Measurements from ENCODE around the gene EPHB4. TPM values are rescaled to one million over a fixed set of nuclear protein-coding genes. Genes with fewer than 3 reads are reported as not detected.

EPHB4 gene
- total RNA-seq, 1 experiment from 2014 or later = 104 TPM

GRCh38 chr7:100873599-100874299 lies 46.4 kb upstream of the EPHB4 start:
- peak overlapping the region; percentile 99 for H3K9ac ChIP-seq (ENCODE audit: low read length)
- ChIA-PET CTCF (no interaction called here), POLR2A (ENCODE audit: unreplicated experiment) (no interaction called here)
- peaks cover 19% of the 10 kb centered on the region for H3K36me3 ChIP-seq (ENCODE audit: low read depth, low read length)
- ATAC-seq = no peak
- H2AFZ ChIP-seq (ENCODE audit: low read length) = no peak overlapping the region
- no TSS peak for BruUV-seq (replicated peaks)
- H3K27me3 ChIP-seq (ENCODE audit: low read length) = no peaks in the 10 kb centered on the region
- DNase-seq = no peak
- H4K20me1 ChIP-seq (ENCODE audit: low read length) = peaks cover 32% of the 10 kb centered on the region
- TF ChIP-seq EZH2phosphoT487 (IDR thresholded peaks at IDR 0.05; ENCODE audit: borderline replicate concordance, low read length) (no peak), EZH2 (IDR thresholded peaks at IDR 0.05; ENCODE audit: low read length, unreplicated experiment) (no peak)
- H3K4me3 ChIP-seq (ENCODE audit: low read length) = peak overlapping the region; percentile 78; the same call in 1 of the 2 replicates
- peak overlapping the region; percentile 76; the same call in 1 of the 2 replicates for H3K27ac ChIP-seq (ENCODE audit: low read length)
- H3K4me1 ChIP-seq (ENCODE audit: insufficient read depth, low read length) = peaks cover 27% of the 10 kb centered on the region
- no peaks in the 10 kb centered on the region for H3F3A ChIP-seq (ENCODE audit: low read length, unreplicated experiment)
- H3K79me2 ChIP-seq (ENCODE audit: low read length) = peaks cover 39% of the 10 kb centered on the region
- peak overlapping the region; percentile 100 for H3K4me2 ChIP-seq (ENCODE audit: low read length)
- intact Hi-C loops (cut with micrococcal nuclease) = no loop called here
- H3K9me2 ChIP-seq (replicated peaks; ENCODE audit: low read length) = no peaks in the 10 kb centered on the region
- H3K9me3 ChIP-seq (ENCODE audit: low read length) = no peaks in the 10 kb centered on the region

GRCh38 chr7:100867776-100868485 lies 40.6 kb upstream of the EPHB4 start:
- H3K4me1 ChIP-seq (ENCODE audit: insufficient read depth, low read length) = peaks cover 34% of the 10 kb centered on the region
- peak overlapping the region; percentile 82 for H3K4me2 ChIP-seq (ENCODE audit: low read length)
- DNase-seq (no peak), ATAC-seq (no peak)
- peak overlapping the region; percentile 97 for H3K9ac ChIP-seq (ENCODE audit: low read length)
- no peaks in the 10 kb centered on the region for H3K9me2 ChIP-seq (replicated peaks; ENCODE audit: low read length)
- POLR2A ChIA-PET (ENCODE audit: unreplicated experiment) = no interaction called here
- peak overlapping the region; percentile 100 for H3K27ac ChIP-seq (ENCODE audit: low read length)
- peaks cover 5% of the 10 kb centered on the region for H3K79me2 ChIP-seq (ENCODE audit: low read length)
- intact Hi-C loops (cut with micrococcal nuclease) = loop anchor here (5.0 kb wide), 1 partner anchor 66 kb away; no protein-coding TSS in a partner anchor
- H3K36me3 ChIP-seq (ENCODE audit: low read depth, low read length) = 0 out of 2 replicates have a peak, but pooled peaks cover 3% of the 10 kb centered on the region
- no peak for TF ChIP-seq EZH2 (IDR thresholded peaks at IDR 0.05; ENCODE audit: low read length, unreplicated experiment)
- TF ChIP-seq EZH2phosphoT487 (IDR thresholded peaks at IDR 0.05; ENCODE audit: borderline replicate concordance, low read length) = no peak
- no peak for TF ChIP-seq CTCF (conservative IDR thresholded peaks at IDR 0.05; ENCODE audit: low read depth, low read length)
- no peaks in the 10 kb centered on the region for H3K9me3 ChIP-seq (ENCODE audit: low read length)
- 0 out of 2 replicates have a peak overlapping the region, but pooled peaks have one; percentile 23 for H3K4me3 ChIP-seq (ENCODE audit: low read length)
- H4K20me1 ChIP-seq (ENCODE audit: low read length) = no peaks in the 10 kb centered on the region
- CTCF ChIA-PET = no interaction called here
- BruUV-seq (replicated peaks) = no TSS peak
- H2AFZ ChIP-seq (ENCODE audit: low read length) = no peak overlapping the region
- no peaks in the 10 kb centered on the region for H3K27me3 ChIP-seq (ENCODE audit: low read length)
- no peaks in the 10 kb centered on the region for H3F3A ChIP-seq (ENCODE audit: low read length, unreplicated experiment)

GRCh38 chr7:100867040-100867775 lies 39.9 kb upstream of the EPHB4 start, which contains the start of gene TRIP6:
Gene TRIP6 (plus strand): TSS chr7:100867387. CDS start chr7:100867498, 111 bp downstream.
- ChIA-PET CTCF (interaction anchor here (0.6 kb wide), 1 partner anchor 312 kb away, joined by 5 read pairs; no protein-coding TSS in a partner anchor), POLR2A (ENCODE audit: unreplicated experiment) (no interaction called here)
- Histone ChIP-seq H3K36me3 (ENCODE audit: low read depth, low read length) (0 out of 2 replicates have a peak, but pooled peaks cover 3% of the 10 kb centered on the region), H3F3A (ENCODE audit: low read length, unreplicated experiment) (no peaks in the 10 kb centered on the region), H3K9me3 (ENCODE audit: low read length) (no peaks in the 10 kb centered on the region), H4K20me1 (ENCODE audit: low read length) (no peaks in the 10 kb centered on the region), H3K4me3 (ENCODE audit: low read length) (peak within 1 kb of the TSS; percentile 31), H3K9ac (ENCODE audit: low read length) (peak within 1 kb of the TSS; percentile 97), H3K27ac (ENCODE audit: low read length) (peak within 1 kb of the TSS; percentile 100), H3K4me1 (ENCODE audit: insufficient read depth, low read length) (peaks cover 34% of the 10 kb centered on the region), H2AFZ (ENCODE audit: low read length) (no peak within 1 kb of the TSS), H3K9me2 (replicated peaks; ENCODE audit: low read length) (no peaks in the 10 kb centered on the region), H3K79me2 (ENCODE audit: low read length) (peaks cover 5% of the 10 kb centered on the region), H3K4me2 (ENCODE audit: low read length) (peak within 1 kb of the TSS; percentile 82), H3K27me3 (ENCODE audit: low read length) (no peaks in the 10 kb centered on the region)
- ATAC-seq (peak; percentile 5), DNase-seq (peak; percentile 74)
- no TSS peak for BruUV-seq (replicated peaks)
- intact Hi-C loops (cut with micrococcal nuclease) = loop anchor here (5.0 kb wide), 1 partner anchor 65 kb away; no protein-coding TSS in a partner anchor
- no peak for TF ChIP-seq EZH2 (IDR thresholded peaks at IDR 0.05; ENCODE audit: low read length, unreplicated experiment)
- TF ChIP-seq EZH2phosphoT487 (IDR thresholded peaks at IDR 0.05; ENCODE audit: borderline replicate concordance, low read length) = no peak
- no peak for TF ChIP-seq CTCF (conservative IDR thresholded peaks at IDR 0.05; ENCODE audit: low read depth, low read length)

Data from PC-3 (cell line).